Activated CD8-positive, alpha-beta T cell treated with anti-CD3 and anti-CD28 coated beads for 36 hours (primary cell): ENCODE measurements around the gene TMCC1. TPM values are rescaled to one million over a fixed set of nuclear protein-coding genes. Genes with fewer than 3 reads are reported as not detected.
"Not testable (repeated sequence)": the region's sequence is repeated elsewhere in the genome, so short reads cannot be mapped to it uniquely, and the experiment has no call there.

Experiments used
- ATAC-seq: fragments of 200-7000 bp; cut with Tn5 transposase; one replicate; pipeline ENCODE4 v1.10.0; 2021; ENCODE audit warnings: mild to moderate bottlenecking, moderate library complexity
- CTCF ChIA-PET: fragments of 350-600 bp; sonication (Branson Sonifier 250); formaldehyde crosslinking; loops from one replicate; lab custom pipeline; 2021; ENCODE audit warnings: antibody characterized with exemption; lab: Charles Lee
- POLR2A ChIA-PET: fragments of 350-600 bp; sonication (Branson Sonifier 250); formaldehyde crosslinking; loops from one replicate; lab custom pipeline; 2021; ENCODE audit warnings: antibody characterized with exemption; lab: Charles Lee
- DNase-seq: peaks from one replicate; pipeline ENCODE4 v3.0.0-alpha.2; 2020
- H3K27ac Mint-ChIP-seq: one replicate; pipeline ENCODE4 v1.8.0; 2021; ENCODE audit warnings: mild to moderate bottlenecking, mixed read lengths
- H3K27me3 Mint-ChIP-seq: one replicate; pipeline ENCODE4 v1.8.0; 2021; ENCODE audit warnings: mixed read lengths
- H3K36me3 Mint-ChIP-seq: one replicate; pipeline ENCODE4 v1.8.0; 2021; ENCODE audit warnings: low read depth, mixed read lengths
- H3K4me1 Mint-ChIP-seq: one replicate; pipeline ENCODE4 v1.8.0; 2021; ENCODE audit warnings: low read depth, mixed read lengths
- H3K4me3 Mint-ChIP-seq: one replicate; pipeline ENCODE4 v1.8.0; 2021; ENCODE audit warnings: mild to moderate bottlenecking, moderate library complexity, mixed read lengths
- H3K9me3 Mint-ChIP-seq: one replicate; pipeline ENCODE4 v1.8.0; 2021; ENCODE audit warnings: mixed read lengths
- intact Hi-C: fragments of 100-400 bp; cut with micrococcal nuclease; formaldehyde crosslinking; loops from one replicate; pipeline ENCODE4 v1.10.0; 2022
- total RNA-seq, 2 experiments: library from RNA; stranded (reverse); gene quantifications; one replicate each; pipeline ENCODE4 v1.2.3, GENCODE V29; 2021
- TF ChIP-seq, protein P1 (sequence below): fragments of 200-600 bp; IDR thresholded peaks from one replicate; pipeline ENCODE4 v1.8.0; 2022; ENCODE audit warnings: antibody characterized with exemption, mild to moderate bottlenecking

TMCC1 gene
- total RNA-seq, 2 experiments from 2014 or later: 14.1 to 18.0 TPM

DNA sequence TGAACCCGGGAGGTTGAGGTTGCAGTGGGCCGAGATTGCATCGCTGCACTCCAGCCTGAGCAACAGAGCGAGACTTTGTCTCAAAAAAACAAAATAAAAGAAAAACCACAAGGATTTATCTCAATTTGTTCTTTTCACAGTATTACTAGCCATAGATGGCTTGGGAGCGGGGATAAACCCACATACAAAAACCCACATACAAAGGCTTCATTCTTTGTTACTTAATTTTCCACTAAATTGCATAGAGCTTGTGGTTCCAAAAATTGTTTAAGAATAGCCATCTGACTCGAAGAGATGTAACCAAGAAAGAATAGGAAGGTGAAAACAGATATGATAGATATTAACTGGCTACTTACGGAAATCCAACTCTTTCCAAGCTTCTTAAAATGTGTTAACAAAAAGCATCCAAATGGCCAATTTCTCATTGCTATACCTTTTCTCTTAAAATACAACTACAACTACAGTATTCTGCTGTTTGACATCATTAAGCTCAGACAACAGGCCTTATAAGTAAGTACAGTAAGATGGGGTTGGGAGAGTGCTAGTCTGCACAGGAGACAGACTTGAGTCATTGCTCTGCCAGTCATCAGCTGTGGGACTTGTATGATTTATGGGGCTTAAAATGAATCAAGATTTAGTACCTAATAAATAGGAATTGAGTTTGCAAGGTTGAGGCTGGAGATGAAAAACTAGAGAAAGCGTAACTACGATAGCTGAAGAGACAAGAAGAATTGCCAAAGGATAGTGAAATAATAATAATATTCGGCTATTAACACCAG lies 190.4 kb downstream of the TMCC1 start:
- H3K27me3 Mint-ChIP-seq: no peaks in the 10 kb centered on the region
- peaks cover 15% of the 10 kb centered on the region for H3K4me1 Mint-ChIP-seq
- H3K9me3 Mint-ChIP-seq: peaks cover 2% of the 10 kb centered on the region
- TF ChIP-seq, protein P1, sequence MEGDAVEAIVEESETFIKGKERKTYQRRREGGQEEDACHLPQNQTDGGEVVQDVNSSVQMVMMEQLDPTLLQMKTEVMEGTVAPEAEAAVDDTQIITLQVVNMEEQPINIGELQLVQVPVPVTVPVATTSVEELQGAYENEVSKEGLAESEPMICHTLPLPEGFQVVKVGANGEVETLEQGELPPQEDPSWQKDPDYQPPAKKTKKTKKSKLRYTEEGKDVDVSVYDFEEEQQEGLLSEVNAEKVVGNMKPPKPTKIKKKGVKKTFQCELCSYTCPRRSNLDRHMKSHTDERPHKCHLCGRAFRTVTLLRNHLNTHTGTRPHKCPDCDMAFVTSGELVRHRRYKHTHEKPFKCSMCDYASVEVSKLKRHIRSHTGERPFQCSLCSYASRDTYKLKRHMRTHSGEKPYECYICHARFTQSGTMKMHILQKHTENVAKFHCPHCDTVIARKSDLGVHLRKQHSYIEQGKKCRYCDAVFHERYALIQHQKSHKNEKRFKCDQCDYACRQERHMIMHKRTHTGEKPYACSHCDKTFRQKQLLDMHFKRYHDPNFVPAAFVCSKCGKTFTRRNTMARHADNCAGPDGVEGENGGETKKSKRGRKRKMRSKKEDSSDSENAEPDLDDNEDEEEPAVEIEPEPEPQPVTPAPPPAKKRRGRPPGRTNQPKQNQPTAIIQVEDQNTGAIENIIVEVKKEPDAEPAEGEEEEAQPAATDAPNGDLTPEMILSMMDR: no peak
- H3K36me3 Mint-ChIP-seq: no peaks in the 10 kb centered on the region
- H3K27ac Mint-ChIP-seq: no peak overlapping the region
- ATAC-seq: no peak
- intact Hi-C loops: no loop called here
- CTCF ChIA-PET: interaction anchor here (0.5 to 1.2 kb wide), 4 partner anchors 10 to 96 kb away, joined by 3 read pairs; no protein-coding TSS in a partner anchor
- H3K4me3 Mint-ChIP-seq: no peak overlapping the region
- POLR2A ChIA-PET: no interaction called here
- DNase-seq: no peak

DNA sequence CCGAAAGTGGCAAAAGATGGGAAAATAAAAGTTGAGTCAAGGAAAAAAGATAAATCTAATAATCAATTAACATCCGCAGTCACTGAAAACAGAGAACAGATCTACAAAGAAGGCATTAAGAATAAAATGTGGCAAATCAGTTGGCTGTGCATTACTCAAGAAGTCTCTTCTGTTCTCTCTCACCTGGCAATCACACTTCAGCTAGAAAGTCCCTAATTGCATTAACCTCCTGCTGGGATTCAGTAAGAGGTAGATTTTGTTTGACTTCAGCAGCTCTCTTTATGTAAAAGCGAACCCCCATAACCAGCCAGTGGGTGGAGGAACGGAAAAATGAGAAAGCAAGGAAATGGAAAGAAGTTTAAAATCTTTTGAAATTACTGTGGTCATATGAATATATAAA lies 192.3 kb downstream of the TMCC1 start:
- Mint-ChIP-seq H3K27ac (no peak overlapping the region), H3K27me3 (no peaks in the 10 kb centered on the region), H3K36me3 (peaks cover 6% of the 10 kb centered on the region), H3K4me3 (no peak overlapping the region), H3K9me3 (peaks cover 8% of the 10 kb centered on the region), H3K4me1 (peaks cover 15% of the 10 kb centered on the region)
- intact Hi-C loops: no loop called here
- POLR2A ChIA-PET: no interaction called here
- CTCF ChIA-PET: no interaction called here
- TF ChIP-seq, protein P1: no peak
- DNase-seq (no peak), ATAC-seq (no peak)

DNA sequence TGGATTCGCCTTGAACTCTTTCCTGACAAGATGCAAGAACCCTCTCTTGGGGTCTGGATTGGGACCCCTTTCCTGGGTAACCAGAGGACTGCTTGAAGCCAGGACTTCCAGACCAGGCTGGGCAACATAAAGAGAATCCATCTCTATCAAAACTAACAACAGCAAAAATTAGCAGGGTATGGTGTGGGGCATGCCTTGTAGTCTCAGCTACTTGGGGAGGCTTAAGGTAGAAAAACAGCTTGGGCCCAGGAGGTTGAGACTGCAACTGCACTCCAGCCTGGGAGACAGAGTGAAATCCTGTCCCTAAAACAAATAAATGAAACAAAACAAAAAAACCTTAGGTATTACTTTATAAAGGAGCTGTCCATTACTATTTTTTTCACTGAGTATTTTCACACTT lies 193.9 kb downstream of the TMCC1 start:
- Mint-ChIP-seq H3K4me3 (no peak overlapping the region), H3K27me3 (no peaks in the 10 kb centered on the region), H3K4me1 (peaks cover 11% of the 10 kb centered on the region), H3K36me3 (peaks cover 6% of the 10 kb centered on the region), H3K27ac (no peak overlapping the region), H3K9me3 (peaks cover 8% of the 10 kb centered on the region)
- intact Hi-C loops: no loop called here
- TF ChIP-seq, protein P1: no peak
- POLR2A ChIA-PET: no interaction called here
- CTCF ChIA-PET: no interaction called here
- ATAC-seq (no peak), DNase-seq (no peak)

DNA sequence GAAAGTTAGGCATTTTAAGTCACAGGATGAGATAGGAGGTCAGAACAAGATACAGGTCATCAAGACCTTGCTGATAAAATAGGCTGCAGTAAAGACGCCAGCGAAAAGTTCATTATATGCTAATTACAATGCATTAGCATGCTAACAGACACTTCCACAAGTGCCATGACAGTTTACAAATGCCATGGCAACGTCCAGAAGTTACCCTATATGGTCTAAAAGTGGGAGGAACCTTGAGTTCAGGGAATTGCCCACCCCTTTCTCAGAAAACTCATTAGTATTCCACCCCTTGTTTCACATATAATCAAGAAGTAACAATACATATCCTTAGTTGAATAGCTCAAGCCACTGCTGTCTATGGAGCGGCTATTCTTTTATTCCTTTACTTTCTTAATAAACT lies 194.3 kb downstream of the TMCC1 start:
- TF ChIP-seq, protein P1: no peak
- no peaks in the 10 kb centered on the region for H3K27me3 Mint-ChIP-seq
- H3K4me1 Mint-ChIP-seq: peaks cover 11% of the 10 kb centered on the region
- peaks cover 6% of the 10 kb centered on the region for H3K36me3 Mint-ChIP-seq
- ATAC-seq (no peak), DNase-seq (no peak)
- H3K27ac Mint-ChIP-seq: no peak overlapping the region
- intact Hi-C loops: no loop called here
- H3K9me3 Mint-ChIP-seq: peaks cover 8% of the 10 kb centered on the region
- ChIA-PET POLR2A (no interaction called here), CTCF (no interaction called here)
- H3K4me3 Mint-ChIP-seq: no peak overlapping the region

DNA sequence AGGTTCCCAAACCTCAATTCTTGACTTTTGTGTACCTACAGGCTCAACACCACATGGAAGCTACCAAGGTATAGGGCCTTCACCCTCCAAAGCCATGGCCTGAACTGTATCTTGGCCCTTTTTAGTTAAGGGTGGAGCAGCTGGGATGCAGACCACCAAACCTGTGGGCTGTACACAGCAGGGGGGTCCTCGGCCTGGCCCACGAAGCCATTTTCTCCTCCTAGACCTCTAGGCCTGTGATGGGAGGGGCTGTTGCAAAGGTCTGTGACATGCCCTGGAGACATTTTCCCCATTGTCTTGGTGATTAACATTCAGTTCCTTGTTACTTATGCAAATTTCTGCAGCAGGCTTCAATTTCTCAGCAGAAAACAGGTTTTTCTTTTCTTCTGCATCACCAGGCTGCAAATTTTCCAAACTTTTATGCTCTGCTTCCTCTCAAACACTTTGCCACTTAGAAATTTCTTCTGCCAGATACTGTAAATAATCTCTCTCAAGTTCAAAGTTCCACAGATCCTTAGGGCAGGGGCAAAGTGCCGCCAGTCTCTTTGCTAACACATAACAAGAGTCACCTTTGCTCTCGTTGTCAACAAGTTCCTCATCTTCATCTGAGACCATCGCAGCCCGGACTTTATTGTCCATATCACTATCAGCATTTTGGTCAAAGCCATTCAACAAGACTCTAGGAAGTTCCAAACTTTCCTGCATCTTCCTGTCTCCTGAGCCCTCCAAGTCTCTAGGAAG lies 196.1 kb downstream of the TMCC1 start:
- Mint-ChIP-seq H3K36me3 (peaks cover 6% of the 10 kb centered on the region), H3K27me3 (no peaks in the 10 kb centered on the region), H3K4me1 (peaks cover 9% of the 10 kb centered on the region), H3K27ac (no peak overlapping the region), H3K9me3 (peaks cover 8% of the 10 kb centered on the region), H3K4me3 (no peak overlapping the region)
- TF ChIP-seq, protein P1: no peak
- no peak for ATAC-seq
- POLR2A ChIA-PET: no interaction called here
- intact Hi-C loops: no loop called here
- CTCF ChIA-PET: interaction anchor here (0.9 kb wide), 1 partner anchor 15 kb away, joined by 3 read pairs; no protein-coding TSS in a partner anchor
- no peak for DNase-seq

DNA sequence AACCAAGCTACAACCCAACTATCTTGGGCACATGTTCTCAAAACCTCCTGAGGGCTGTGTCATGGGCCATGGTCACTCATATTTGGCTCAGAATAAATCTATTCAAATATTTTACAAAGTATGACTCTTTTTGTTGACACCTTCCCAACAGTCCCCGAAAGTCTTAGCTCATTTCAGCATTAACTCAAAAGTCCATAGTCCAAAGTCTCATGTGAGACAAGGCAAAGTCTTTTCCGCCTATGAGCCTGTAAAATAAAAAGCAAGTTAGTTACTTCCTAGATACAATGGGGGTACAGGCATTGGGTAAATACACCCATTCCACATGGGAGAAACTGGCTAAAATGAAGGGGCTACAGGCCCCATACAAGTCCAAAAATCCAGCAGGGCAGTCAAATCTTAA lies 197.1 kb downstream of the TMCC1 start:
- H3K9me3 Mint-ChIP-seq, intact Hi-C loops, POLR2A ChIA-PET, H3K27ac Mint-ChIP-seq, ATAC-seq, DNase-seq, H3K36me3 Mint-ChIP-seq, H3K27me3 Mint-ChIP-seq, H3K4me1 Mint-ChIP-seq, H3K4me3 Mint-ChIP-seq: not testable (repeated sequence)
- CTCF ChIA-PET: interaction anchor here (0.9 kb wide), 1 partner anchor 14 kb away, joined by 3 read pairs; no protein-coding TSS in a partner anchor
